IMR-90 (cell line): ENCODE results near the gene TBC1D1. TPM values are rescaled to one million over a fixed set of nuclear protein-coding genes. Genes with fewer than 3 reads are reported as not detected.
A peak's percentile ranks its signal among the peaks of the same experiment; 100 is the strongest.

ENCODE experiments used
- ATAC-seq: fragments of 200-7000 bp; cut with Tn5 transposase; 2 replicates; pipeline ENCODE4 v1.9.1; 2020; ENCODE audit warnings: low read depth, mild to moderate bottlenecking, moderate library complexity
- BruUV-seq: library from RNA; stranded (reverse); fragments of 400-500 nt; replicated peaks from 2 replicates; lab custom pipeline; 2021; lab: Mats Ljungman, UMichigan
- CTCF ChIA-PET: fragments of 300-600 bp; formaldehyde crosslinking; extraction: SDS; loops from one replicate; lab custom pipeline; 2021; ENCODE audit warnings: antibody characterized with exemption; lab: Yijun Ruan, JAX
- POLR2A ChIA-PET: fragments of 300-600 bp; sonication (Branson Sonifier 250); formaldehyde crosslinking; loops from one replicate; lab custom pipeline; 2022; ENCODE audit warnings: antibody characterized with exemption; ENCODE audit not compliant: unreplicated experiment; lab: Charles Lee
- DNase-seq: peaks from one replicate; pipeline ENCODE4 v3.0.0; 2013
- H2AFZ ChIP-seq: replicated peaks from 2 replicates; pipeline ENCODE3; 2013; ENCODE audit warnings: low read length, mild to moderate bottlenecking; ENCODE audit not compliant: poor library complexity
- H2AK5ac ChIP-seq: 2 replicates; pipeline ENCODE4 v1.6.1; 2013; ENCODE audit warnings: low read depth, low read length, inconsistent platforms
- H2AK9ac ChIP-seq: replicated peaks from 2 replicates; pipeline ENCODE3; 2013; ENCODE audit warnings: mild to moderate bottlenecking, low read depth, low read length, moderate library complexity; ENCODE audit not compliant: poor library complexity
- H2BK120ac ChIP-seq: 2 replicates; pipeline ENCODE4 v1.6.1; 2013; ENCODE audit warnings: low read depth, low read length, inconsistent platforms
- H2BK15ac ChIP-seq: 3 replicates; pipeline ENCODE4 v1.6.1; 2013; ENCODE audit warnings: low read depth, low read length, inconsistent platforms
- H2BK20ac ChIP-seq: 2 replicates; pipeline ENCODE4 v1.6.1; 2013; ENCODE audit warnings: low read depth, mild to moderate bottlenecking, inconsistent platforms, low read length, moderate library complexity
- H2BK5ac ChIP-seq: 2 replicates; pipeline ENCODE4 v1.6.1; 2013; ENCODE audit warnings: mild to moderate bottlenecking, low read depth, low read length, inconsistent platforms; ENCODE audit not compliant: poor library complexity, severe bottlenecking
- H3K14ac ChIP-seq: replicated peaks from 2 replicates; pipeline ENCODE4 v1.6.1; 2013; ENCODE audit warnings: low read depth, low read length, inconsistent platforms
- H3K18ac ChIP-seq: 2 replicates; pipeline ENCODE4 v1.6.1; 2013; ENCODE audit warnings: low read depth, low read length, control low read depth
- H3K23ac ChIP-seq: 2 replicates; pipeline ENCODE4 v1.6.1; 2013; ENCODE audit warnings: low read depth, low read length, inconsistent platforms
- H3K27ac ChIP-seq: 2 replicates; pipeline ENCODE4 v1.5.1; 2013; ENCODE audit warnings: mild to moderate bottlenecking, control low read depth, low read length; ENCODE audit not compliant: insufficient read depth
- H3K27me3 ChIP-seq: 2 replicates; pipeline ENCODE4 v1.6.1; 2013; ENCODE audit warnings: low read length; ENCODE audit not compliant: control insufficient read depth, insufficient read depth
- H3K36me3 ChIP-seq: 2 replicates; pipeline ENCODE4 v1.6.1; 2013; ENCODE audit warnings: low read length, mixed read lengths; ENCODE audit not compliant: control insufficient read depth, insufficient read depth
- H3K4ac ChIP-seq: 2 replicates; pipeline ENCODE4 v1.6.1; 2013; ENCODE audit warnings: low read depth, low read length, inconsistent platforms
- H3K4me1 ChIP-seq: 2 replicates; pipeline ENCODE4 v1.6.1; 2013; ENCODE audit warnings: low read length, mixed read lengths; ENCODE audit not compliant: control insufficient read depth, insufficient read depth
- H3K4me2 ChIP-seq: 2 replicates; pipeline ENCODE4 v1.6.1; 2013; ENCODE audit warnings: low read depth, mild to moderate bottlenecking, control low read depth, low read length, moderate library complexity
- H3K4me3 ChIP-seq: 2 replicates; pipeline ENCODE4 v1.5.1; 2013; ENCODE audit warnings: low read depth, mild to moderate bottlenecking, control low read depth, low read length, moderate library complexity; ENCODE audit not compliant: insufficient read depth
- H3K56ac ChIP-seq: 2 replicates; pipeline ENCODE4 v1.6.1; 2013; ENCODE audit warnings: low read length, inconsistent platforms; ENCODE audit not compliant: insufficient read depth; ENCODE audit errors: extremely low read depth
- H3K79me1 ChIP-seq, 2 experiments: 2 replicates each; pipeline ENCODE4 v1.6.1; 2013; ENCODE audit warnings: low read length in 2 of 2, inconsistent platforms in 1 of 2, low read depth in 1 of 2
- H3K9ac ChIP-seq: 2 replicates; pipeline ENCODE4 v1.6.1; 2013; ENCODE audit warnings: low read depth, low read length, control low read depth
- H3K9me1 ChIP-seq: 2 replicates; pipeline ENCODE4 v1.6.1; 2013; ENCODE audit warnings: low read length, inconsistent platforms; ENCODE audit not compliant: insufficient read depth
- H3K9me3 ChIP-seq: 2 replicates; pipeline ENCODE4 v1.6.1; 2013; ENCODE audit warnings: low read length; ENCODE audit not compliant: control insufficient read depth, insufficient read depth
- H4K20me1 ChIP-seq: 2 replicates; pipeline ENCODE4 v1.6.1; 2013; ENCODE audit warnings: low read length, inconsistent platforms; ENCODE audit not compliant: insufficient read depth
- H4K5ac ChIP-seq: 2 replicates; pipeline ENCODE4 v1.6.1; 2013; ENCODE audit warnings: mild to moderate bottlenecking, low read depth, low read length, control low read depth
- H4K8ac ChIP-seq, 2 experiments: 2 replicates each; pipeline ENCODE4 v1.6.1; 2013; ENCODE audit warnings: low read depth in 2 of 2, low read length in 2 of 2, control low read depth in 1 of 2, inconsistent platforms in 1 of 2
- H4K91ac ChIP-seq: 2 replicates; pipeline ENCODE4 v1.6.1; 2013; ENCODE audit warnings: low read depth, low read length, inconsistent platforms; ENCODE audit not compliant: insufficient read depth
- BHLHE40 ChIP-seq: fragments of 150-350 bp; IDR thresholded peaks from 2 replicates; pipeline ENCODE4 v1.6.1; 2016; ENCODE audit warnings: mild to moderate bottlenecking, low read depth, low read length
- CEBPB ChIP-seq: IDR thresholded peaks from 2 replicates; pipeline ENCODE4 v1.6.1; 2012; ENCODE audit warnings: low read depth, low read length, improper control_type of control experiment
- CHD1 ChIP-seq: IDR thresholded peaks from 2 replicates; pipeline ENCODE4 v1.6.1; 2012; ENCODE audit warnings: low read depth, low read length, improper control_type of control experiment
- ELK1 ChIP-seq: fragments of 150-350 bp; IDR thresholded peaks from 2 replicates; pipeline ENCODE4 v1.6.1; 2016; ENCODE audit warnings: low read depth, mild to moderate bottlenecking, low read length, moderate library complexity, borderline replicate concordance
- FOS ChIP-seq: fragments of 150-350 bp; IDR thresholded peaks from 2 replicates; pipeline ENCODE4 v1.6.1; 2016; ENCODE audit warnings: low read depth, low read length
- MAFK ChIP-seq: IDR thresholded peaks from 2 replicates; pipeline ENCODE4 v1.6.1; 2012; ENCODE audit warnings: low read depth, low read length, improper control_type of control experiment
- MAZ ChIP-seq: IDR thresholded peaks from 2 replicates; pipeline ENCODE4 v1.6.1; 2012; ENCODE audit warnings: low read depth, mild to moderate bottlenecking, low read length, improper control_type of control experiment, moderate library complexity, borderline replicate concordance
- MXI1 ChIP-seq: IDR thresholded peaks from 2 replicates; pipeline ENCODE4 v1.6.1; 2012; ENCODE audit warnings: low read depth, mild to moderate bottlenecking, low read length, moderate library complexity, borderline replicate concordance
- NFE2L2 ChIP-seq: fragments of 150-350 bp; IDR thresholded peaks from 2 replicates; pipeline ENCODE4 v1.6.1; 2016; ENCODE audit warnings: low read depth, mild to moderate bottlenecking, low read length
- POLR2A ChIP-seq: IDR thresholded peaks from 2 replicates; pipeline ENCODE4 v1.6.1; 2012; ENCODE audit warnings: mild to moderate bottlenecking, low read depth, low read length
- RAD21 ChIP-seq: IDR thresholded peaks from 2 replicates; pipeline ENCODE4 v1.6.1; 2012; ENCODE audit warnings: low read length, improper control_type of control experiment
- RCOR1 ChIP-seq: IDR thresholded peaks from 2 replicates; pipeline ENCODE4 v1.6.1; 2012; ENCODE audit warnings: mild to moderate bottlenecking, low read length, improper control_type of control experiment; ENCODE audit not compliant: insufficient replicate concordance
- RFX5 ChIP-seq: IDR thresholded peaks from 2 replicates; pipeline ENCODE4 v1.8.0; 2012; ENCODE audit warnings: low read depth, mild to moderate bottlenecking, low read length, moderate library complexity
- SMC3 ChIP-seq: fragments of 150-350 bp; IDR thresholded peaks from 2 replicates; pipeline ENCODE4 v1.6.1; 2016; ENCODE audit warnings: low read depth, mild to moderate bottlenecking, antibody characterized with exemption, low read length, moderate library complexity
- USF2 ChIP-seq: fragments of 150-350 bp; IDR thresholded peaks from 2 replicates; pipeline ENCODE4 v1.6.1; 2017; ENCODE audit warnings: mild to moderate bottlenecking, antibody characterized with exemption, low read length, low read depth
- WGBS, 2 experiments: methylation state at CpG; one replicate each; pipeline versions ENCODE4 v1.1.5 to v1.1.7; 2013; ENCODE audit warnings: missing lambda C conversion rate in 2 of 2; ENCODE audit not compliant: insufficient read length in 1 of 2; ENCODE audit errors: extremely low coverage in 2 of 2; 5-methylcytosine and 5-hydroxymethylcytosine counted together
- dilution Hi-C: fragments of 300-500 bp; cut with HindIII; formaldehyde crosslinking; loops from one replicate; pipeline ENCODE4 v1.14.3; 2018; ENCODE audit warnings: low sequenced_read_pairs; ENCODE audit not compliant: unreplicated experiment
- in situ Hi-C: fragments of 300-500 bp; cut with MboI; formaldehyde crosslinking; loops from 3 replicates; pipeline ENCODE4 v1.14.3; 2019; ENCODE audit warnings: low sequenced_read_pairs, inconsistent platforms, mixed read lengths
- intact Hi-C: fragments of 100-400 bp; cut with micrococcal nuclease; formaldehyde crosslinking; loops from 2 replicates; pipeline ENCODE4 v1.10.0; 2022
- polyA plus RNA-seq, 3 experiments: library from polyadenylated mRNA; depleted of rRNA; stranded (reverse); fragments of >200 nt; gene quantifications; 2 replicates each; pipeline ENCODE4 v1.2.3, GENCODE V29; 2012; ENCODE audit warnings: low replicate concordance in 1 of 3
- total RNA-seq: library from RNA; depleted of rRNA; stranded (reverse); fragments of >200 nt; gene quantifications from 2 replicates; pipeline ENCODE4 v1.2.3, GENCODE V29; 2012

The TBC1D1 gene
- total and polyA plus RNA-seq, 2 of the 4 experiments (the other 2 are of a cell fraction) = 42.4 to 104 TPM

GRCh38 chr4:38086151-38086848 is 195.4 kb downstream of the TBC1D1 start:
- H3K36me3 ChIP-seq = no peaks in the 10 kb centered on the region; the same call in 1 of the 2 replicates
- H3K27me3 ChIP-seq = no peaks in the 10 kb centered on the region
- peak overlapping the region; percentile 35; the same call in 1 of the 2 replicates for H3K4ac ChIP-seq
- 0 out of 2 replicates have a peak overlapping the region, but pooled peaks have one; percentile 26 for H3K23ac ChIP-seq
- no peak overlapping the region; the same call in 1 of the 2 replicates for H4K91ac ChIP-seq
- ChIA-PET CTCF (interaction anchor here (1.2 kb wide), 1 partner anchor 15 kb away, joined by 4 read pairs; no protein-coding TSS in a partner anchor), POLR2A (no interaction called here)
- in situ Hi-C loops (no loop called here), intact Hi-C loops (no loop called here), dilution Hi-C loops (no loop called here)
- H4K5ac ChIP-seq = peak overlapping the region; percentile 37; the same call in 1 of the 2 replicates
- H3K4me2 ChIP-seq = no peak overlapping the region
- H3K4me3 ChIP-seq = no peak overlapping the region
- no peak overlapping the region for H3K56ac ChIP-seq
- H2BK5ac ChIP-seq = peak overlapping the region; percentile 24
- H2AFZ ChIP-seq = no peak overlapping the region
- BruUV-seq = no TSS peak
- H4K8ac ChIP-seq = peak overlapping the region in 1 of 2 experiments; percentile 25; a peak in 1 of 4 replicates
- no peak for ATAC-seq
- H2AK5ac ChIP-seq = peak overlapping the region; percentile 63; the same call in 1 of the 2 replicates
- no peak overlapping the region; the same call in 1 of the 2 replicates for H2BK120ac ChIP-seq
- no peaks in the 10 kb centered on the region for H3K9me3 ChIP-seq
- no peak overlapping the region for H2AK9ac ChIP-seq
- no peaks in the 10 kb centered on the region for H4K20me1 ChIP-seq
- no peak overlapping the region for H3K9ac ChIP-seq
- WGBS, 2 experiments = 80% methylated on average over 2 of the region's 9 CpGs; no CpG with 5 or more reads in 1 of the 2 experiments
- H2BK20ac ChIP-seq = peak overlapping the region; percentile 12; the same call in 1 of the 2 replicates
- DNase-seq = no peak
- H2BK15ac ChIP-seq = peak overlapping the region; percentile 33; the same call in 1 of the 3 replicates
- peaks cover 5% of the 10 kb centered on the region for H3K9me1 ChIP-seq
- H3K27ac ChIP-seq = no peak overlapping the region
- peak overlapping the region; percentile 45 for H3K14ac ChIP-seq
- H3K18ac ChIP-seq = peak overlapping the region; percentile 7; the same call in 1 of the 2 replicates
- peaks cover 15 to 33% of the 10 kb centered on the region in 2 experiments for H3K79me1 ChIP-seq
- H3K4me1 ChIP-seq = peaks cover 24% of the 10 kb centered on the region
- no peak for TF ChIP-seq BHLHE40
- TF ChIP-seq CEBPB = no peak
- no peak for TF ChIP-seq USF2
- TF ChIP-seq SMC3 = no peak
- no peak for TF ChIP-seq POLR2A
- no peak for TF ChIP-seq MXI1
- TF ChIP-seq MAZ = no peak
- TF ChIP-seq RFX5 = no peak
- TF ChIP-seq RAD21 = no peak
- no peak for TF ChIP-seq ELK1
- TF ChIP-seq RCOR1 = no peak
- no peak for TF ChIP-seq NFE2L2
- no peak for TF ChIP-seq CHD1
- no peak for TF ChIP-seq FOS
- TF ChIP-seq MAFK = no peak
